Smooth muscle cell (in vitro differentiated cells): ENCODE data around the gene NUCB2. TPM values are rescaled to one million over a fixed set of nuclear protein-coding genes. Genes with fewer than 3 reads are reported as not detected.

Experiments
- DNase-seq: peaks from one replicate; lab custom pipeline; 2025; ENCODE audit not compliant: unreplicated experiment; lab: John Stamatoyannopoulos, UW
- H2AFZ ChIP-seq: fragments of 200-600 bp; sonication (generic); 2 replicates; pipeline ENCODE4 v1.6.0; 2016; ENCODE audit warnings: antibody characterized with exemption, low read depth, mild to moderate bottlenecking
- H3F3A ChIP-seq: fragments of 200-600 bp; sonication (generic); 2 replicates; pipeline ENCODE4 v1.6.0; 2017; ENCODE audit warnings: antibody characterized with exemption, low read depth
- H3K27ac ChIP-seq: fragments of 200-600 bp; sonication (generic); 2 replicates; pipeline ENCODE4 v1.5.1; 2016; ENCODE audit warnings: low read depth, mild to moderate bottlenecking
- H3K27me3 ChIP-seq: fragments of 200-600 bp; sonication (generic); 2 replicates; pipeline ENCODE4 v1.6.1; 2016; ENCODE audit warnings: low read depth, mild to moderate bottlenecking
- H3K36me3 ChIP-seq: fragments of 200-600 bp; sonication (generic); 2 replicates; pipeline ENCODE4 v1.5.1; 2016; ENCODE audit warnings: low read depth
- H3K4me1 ChIP-seq: fragments of 200-600 bp; sonication (generic); 2 replicates; pipeline ENCODE4 v1.5.1; 2016; ENCODE audit warnings: low read depth
- H3K4me2 ChIP-seq: fragments of 200-600 bp; sonication (generic); 2 replicates; pipeline ENCODE4 v1.6.0; 2016; ENCODE audit warnings: mild to moderate bottlenecking
- H3K4me3 ChIP-seq: fragments of 200-600 bp; sonication (generic); 2 replicates; pipeline ENCODE4 v1.5.1; 2016; ENCODE audit warnings: mild to moderate bottlenecking
- H3K79me2 ChIP-seq: fragments of 200-600 bp; sonication (generic); 2 replicates; pipeline ENCODE4 v1.6.0; 2016; ENCODE audit warnings: low read depth, mild to moderate bottlenecking
- H3K9ac ChIP-seq: fragments of 200-600 bp; sonication (generic); 2 replicates; pipeline ENCODE4 v1.6.0; 2016; ENCODE audit warnings: low read depth
- H3K9me3 ChIP-seq: fragments of 200-600 bp; sonication (generic); replicated peaks from 2 replicates; pipeline ENCODE4 v1.5.1; 2016; ENCODE audit warnings: low read depth
- H4K20me1 ChIP-seq: fragments of 200-600 bp; sonication (generic); 2 replicates; pipeline ENCODE4 v1.6.0; 2016; ENCODE audit warnings: low read depth
- WGBS: methylation state at CpG from one replicate; pipeline ENCODE4 v1.1.7; 2016; ENCODE audit warnings: low lambda C conversion rate; 5-methylcytosine and 5-hydroxymethylcytosine counted together
- polyA plus RNA-seq: library from polyadenylated mRNA; unstranded; fragments of >200 nt; fragmentation: Nextera tagmentation; extraction: Ambion mirVana; gene quantifications from 2 replicates; pipeline ENCODE4 v1.2.1, GENCODE V29; 2016
- total RNA-seq: library from RNA; depleted of rRNA; stranded (reverse); fragments of >200 nt; gene quantifications from 2 replicates; pipeline ENCODE4 v1.2.3, GENCODE V29; 2014
- TF ChIP-seq, protein P1 (sequence below): fragments of 200-600 bp; sonication (generic); IDR thresholded peaks from 2 replicates; pipeline ENCODE4 v1.5.1; 2017; ENCODE audit warnings: borderline replicate concordance, mild to moderate bottlenecking, antibody characterized with exemption; ENCODE audit not compliant: insufficient read depth, poor library complexity, severe bottlenecking

Gene NUCB2
- total and polyA plus RNA-seq, 2 experiments from 2014 or later: 91.2 to 177 TPM

DNA sequence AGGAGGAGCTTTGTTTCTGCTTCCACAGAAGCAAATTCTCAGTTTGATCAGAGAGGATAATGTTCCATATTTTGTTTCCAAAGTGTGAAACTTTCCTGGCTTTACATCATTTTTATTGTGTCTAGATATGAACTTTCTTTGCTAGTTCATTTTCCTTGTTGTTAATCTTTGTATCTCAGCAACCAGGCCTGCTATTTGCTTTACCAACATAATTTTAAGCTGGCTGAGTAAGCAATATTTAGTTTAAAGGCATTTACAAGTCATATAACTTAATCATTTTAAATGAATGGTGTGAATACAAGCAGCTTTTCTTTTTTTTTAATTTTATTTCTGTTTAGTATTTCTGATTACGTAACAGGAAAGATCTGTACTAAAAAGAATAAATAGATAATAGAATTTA is 15.2 kb downstream of the NUCB2 start:
- Histone ChIP-seq H3K36me3 (peaks cover 2% of the 10 kb centered on the region), H3K4me2 (no peak overlapping the region), H3K9me3 (no peaks in the 10 kb centered on the region), H4K20me1 (no peaks in the 10 kb centered on the region), H3K4me1 (no peaks in the 10 kb centered on the region), H3K27me3 (no peaks in the 10 kb centered on the region), H2AFZ (no peak overlapping the region), H3K79me2 (no peaks in the 10 kb centered on the region), H3K27ac (no peak overlapping the region), H3K9ac (no peak overlapping the region), H3K4me3 (no peak overlapping the region), H3F3A (no peaks in the 10 kb centered on the region)
- DNase-seq: no peak
- TF ChIP-seq, protein P1, sequence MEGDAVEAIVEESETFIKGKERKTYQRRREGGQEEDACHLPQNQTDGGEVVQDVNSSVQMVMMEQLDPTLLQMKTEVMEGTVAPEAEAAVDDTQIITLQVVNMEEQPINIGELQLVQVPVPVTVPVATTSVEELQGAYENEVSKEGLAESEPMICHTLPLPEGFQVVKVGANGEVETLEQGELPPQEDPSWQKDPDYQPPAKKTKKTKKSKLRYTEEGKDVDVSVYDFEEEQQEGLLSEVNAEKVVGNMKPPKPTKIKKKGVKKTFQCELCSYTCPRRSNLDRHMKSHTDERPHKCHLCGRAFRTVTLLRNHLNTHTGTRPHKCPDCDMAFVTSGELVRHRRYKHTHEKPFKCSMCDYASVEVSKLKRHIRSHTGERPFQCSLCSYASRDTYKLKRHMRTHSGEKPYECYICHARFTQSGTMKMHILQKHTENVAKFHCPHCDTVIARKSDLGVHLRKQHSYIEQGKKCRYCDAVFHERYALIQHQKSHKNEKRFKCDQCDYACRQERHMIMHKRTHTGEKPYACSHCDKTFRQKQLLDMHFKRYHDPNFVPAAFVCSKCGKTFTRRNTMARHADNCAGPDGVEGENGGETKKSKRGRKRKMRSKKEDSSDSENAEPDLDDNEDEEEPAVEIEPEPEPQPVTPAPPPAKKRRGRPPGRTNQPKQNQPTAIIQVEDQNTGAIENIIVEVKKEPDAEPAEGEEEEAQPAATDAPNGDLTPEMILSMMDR: no peak
- WGBS: 98% methylated on average over 1 of the region's 1 CpG

DNA sequence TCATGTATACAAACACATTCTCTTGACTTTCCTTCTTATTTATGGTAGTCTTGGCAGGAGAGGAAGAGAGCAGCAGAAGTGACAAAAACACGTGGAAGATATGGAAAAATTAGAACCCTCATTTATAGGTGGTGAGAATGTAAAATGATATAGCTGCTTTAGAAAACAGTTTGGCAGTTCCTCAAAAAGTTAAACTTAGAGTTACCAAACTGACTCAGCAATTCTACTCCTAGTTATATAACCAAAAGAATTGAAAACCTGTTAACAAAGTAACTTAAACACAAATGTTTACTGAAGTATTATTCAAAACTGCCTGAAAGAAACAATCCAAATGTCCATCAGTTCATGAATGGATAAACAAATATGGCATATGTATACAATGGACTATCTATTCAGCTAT is 16.8 kb downstream of the NUCB2 start:
- no peaks in the 10 kb centered on the region for H3K27me3 ChIP-seq
- no peak overlapping the region for H3K9ac ChIP-seq
- no peaks in the 10 kb centered on the region for H3K4me1 ChIP-seq
- H3K27ac ChIP-seq: no peak overlapping the region
- no peak overlapping the region for H2AFZ ChIP-seq
- DNase-seq: no peak
- no peaks in the 10 kb centered on the region for H4K20me1 ChIP-seq
- no peaks in the 10 kb centered on the region for H3K9me3 ChIP-seq
- H3K4me3 ChIP-seq: no peak overlapping the region
- no peaks in the 10 kb centered on the region for H3K79me2 ChIP-seq
- H3K36me3 ChIP-seq: no peaks in the 10 kb centered on the region
- TF ChIP-seq, protein P1: no peak
- 88% methylated on average over 1 of the region's 1 CpG for WGBS
- no peaks in the 10 kb centered on the region for H3F3A ChIP-seq
- no peak overlapping the region for H3K4me2 ChIP-seq

DNA sequence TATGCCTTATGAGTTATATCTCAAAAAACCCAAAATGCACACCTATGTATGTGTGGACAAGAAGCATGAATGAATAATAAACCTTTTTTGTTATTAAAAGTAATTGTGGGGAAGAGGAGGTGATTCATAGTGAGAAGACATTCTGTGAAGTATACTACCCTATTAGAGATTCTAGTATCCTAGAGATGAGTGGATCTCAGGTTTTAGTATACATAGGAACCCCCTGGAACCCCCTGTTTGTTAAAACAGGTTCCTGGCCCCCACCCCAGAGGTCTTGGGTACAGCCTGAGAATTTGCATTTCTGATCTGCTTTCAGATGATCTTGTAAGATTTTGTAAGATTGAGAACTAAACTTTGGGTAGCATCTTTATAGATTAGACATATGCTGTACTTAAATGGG is 17.5 kb downstream of the NUCB2 start:
- no peaks in the 10 kb centered on the region for H3K4me1 ChIP-seq
- H4K20me1 ChIP-seq: no peaks in the 10 kb centered on the region
- no peaks in the 10 kb centered on the region for H3K79me2 ChIP-seq
- no peaks in the 10 kb centered on the region for H3K27me3 ChIP-seq
- no peak overlapping the region for H3K4me2 ChIP-seq
- no peaks in the 10 kb centered on the region for H3F3A ChIP-seq
- no peak overlapping the region for H3K9ac ChIP-seq
- H2AFZ ChIP-seq: no peak overlapping the region
- TF ChIP-seq, protein P1: no peak
- no peaks in the 10 kb centered on the region for H3K9me3 ChIP-seq
- no peak for DNase-seq
- H3K27ac ChIP-seq: no peak overlapping the region
- H3K4me3 ChIP-seq: no peak overlapping the region
- no peaks in the 10 kb centered on the region for H3K36me3 ChIP-seq

DNA sequence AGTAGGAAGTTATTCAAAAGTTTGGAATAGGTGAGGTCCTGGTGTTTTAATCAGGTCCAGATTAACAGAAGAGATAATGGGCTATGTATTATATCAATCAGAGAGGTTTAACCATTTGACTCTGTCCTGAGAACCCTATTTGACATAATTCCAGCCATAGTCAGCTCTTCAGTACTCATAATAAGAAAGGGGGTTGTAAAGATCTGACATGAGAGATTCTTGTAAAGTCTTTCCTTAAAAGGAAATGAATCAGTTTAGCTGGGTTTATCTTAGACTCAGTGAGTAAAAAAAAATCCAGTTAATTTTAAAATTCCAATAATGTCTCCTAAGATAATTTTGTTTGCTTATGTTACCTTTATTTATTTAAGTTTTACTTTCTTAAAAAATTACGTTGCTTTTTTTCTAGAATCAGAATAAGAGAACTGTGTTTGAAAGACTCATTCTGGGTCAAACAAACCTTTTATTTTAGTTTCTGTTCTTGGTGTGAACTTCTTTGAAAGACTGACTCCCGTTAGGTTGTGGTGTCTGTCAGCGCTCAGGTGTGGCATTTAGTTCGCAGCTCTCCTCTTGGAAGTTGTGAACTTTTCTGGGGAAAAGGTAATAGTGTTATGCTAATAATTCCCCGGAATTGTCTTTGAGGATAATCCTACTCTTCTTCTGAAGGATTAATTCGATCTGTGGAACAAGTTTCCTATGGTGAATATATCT is 20.5 kb downstream of the NUCB2 start:
- 94% methylated on average over 6 of the region's 6 CpGs for WGBS
- Histone ChIP-seq H3K9me3 (no peaks in the 10 kb centered on the region), H3K36me3 (no peaks in the 10 kb centered on the region), H3K4me3 (no peak overlapping the region), H3K27ac (no peak overlapping the region), H3K4me1 (no peaks in the 10 kb centered on the region), H3K27me3 (no peaks in the 10 kb centered on the region), H3K79me2 (no peaks in the 10 kb centered on the region), H3K9ac (no peak overlapping the region), H3F3A (no peaks in the 10 kb centered on the region), H2AFZ (no peak overlapping the region), H4K20me1 (no peaks in the 10 kb centered on the region), H3K4me2 (no peak overlapping the region)
- TF ChIP-seq, protein P1: no peak
- DNase-seq: no peak
